CD8-positive, alpha-beta memory T cell (primary cell): Measurements from ENCODE around the gene SCO2. TPM values are rescaled to one million over a fixed set of nuclear protein-coding genes. Genes with fewer than 3 reads are reported as not detected.

Experiments used
- CTCF ChIA-PET: fragments of 350-600 bp; sonication (Branson Sonifier 250); formaldehyde crosslinking; loops from one replicate; lab custom pipeline; 2021; ENCODE audit warnings: antibody characterized with exemption; lab: Charles Lee
- POLR2A ChIA-PET: fragments of 350-600 bp; sonication (Branson Sonifier 250); formaldehyde crosslinking; loops from one replicate; lab custom pipeline; 2021; ENCODE audit warnings: antibody characterized with exemption; lab: Charles Lee
- DNase-seq, 5 donors: peaks; one replicate each; pipeline versions ENCODE4 v3.0.0 to v3.0.0-alpha.2; 2020 to 2022; ENCODE audit warnings: mixed read lengths in 1 of 5
- H3K27ac ChIP-seq: one replicate; pipeline ENCODE4 v1.7.0; 2013; ENCODE audit warnings: low read depth, mild to moderate bottlenecking, low read length, moderate library complexity
- H3K27me3 ChIP-seq: 2 replicates; pipeline ENCODE4 v1.7.0; 2013; ENCODE audit warnings: low read length, mild to moderate bottlenecking; ENCODE audit not compliant: insufficient read depth, poor library complexity, severe bottlenecking
- H3K36me3 ChIP-seq: 2 replicates; pipeline ENCODE4 v1.7.0; 2013; ENCODE audit warnings: mild to moderate bottlenecking, low read length, moderate library complexity; ENCODE audit not compliant: insufficient read depth
- H3K4me1 ChIP-seq: 2 replicates; pipeline ENCODE4 v1.7.0; 2013; ENCODE audit warnings: mild to moderate bottlenecking, low read length, moderate library complexity; ENCODE audit not compliant: insufficient read depth
- H3K4me3 ChIP-seq: 2 replicates; pipeline ENCODE4 v1.7.0; 2013; ENCODE audit warnings: mild to moderate bottlenecking, low read length
- H3K9me3 ChIP-seq: 2 replicates; pipeline ENCODE4 v1.7.0; 2013; ENCODE audit warnings: mild to moderate bottlenecking, low read length
- H3K27ac Mint-ChIP-seq, 8 donors: one replicate each; pipeline ENCODE4 v1.8.0; 2020 to 2021; ENCODE audit warnings: mixed read lengths in 8 of 8, mild to moderate bottlenecking in 6 of 8, inconsistent platforms in 3 of 8, moderate library complexity in 3 of 8
- H3K27me3 Mint-ChIP-seq, 2 donors: one replicate each; pipeline ENCODE4 v1.8.0; 2020 to 2021; ENCODE audit warnings: mixed read lengths in 2 of 2, mild to moderate bottlenecking in 1 of 2, moderate library complexity in 1 of 2
- H3K36me3 Mint-ChIP-seq, 3 donors: one replicate each; pipeline ENCODE4 v1.8.0; 2020 to 2021; ENCODE audit warnings: mixed read lengths in 3 of 3, inconsistent platforms in 1 of 3, mild to moderate bottlenecking in 1 of 3
- H3K4me1 Mint-ChIP-seq, 3 donors: one replicate each; pipeline ENCODE4 v1.8.0; 2020 to 2021; ENCODE audit warnings: mixed read lengths in 3 of 3, inconsistent platforms in 1 of 3, mild to moderate bottlenecking in 1 of 3
- H3K4me3 Mint-ChIP-seq, 7 donors: one replicate each; pipeline ENCODE4 v1.8.0; 2020 to 2021; ENCODE audit warnings: mixed read lengths in 7 of 7, mild to moderate bottlenecking in 6 of 7, moderate library complexity in 4 of 7, inconsistent platforms in 2 of 7
- H3K9me3 Mint-ChIP-seq, 5 donors: one replicate each; pipeline ENCODE4 v1.8.0; 2020 to 2022; ENCODE audit warnings: mixed read lengths in 5 of 5, mild to moderate bottlenecking in 3 of 5, moderate library complexity in 2 of 5, inconsistent platforms in 1 of 5
- polyA plus RNA-seq: library from polyadenylated mRNA; unstranded; fragments of 300-500 nt; fragmentation: Illumina TruSeq; gene quantifications from one replicate; pipeline ENCODE4 v1.2.3, GENCODE V29; 2021
- total RNA-seq, 2 experiments: library from RNA; stranded (reverse); gene quantifications; one replicate each; pipeline ENCODE4 v1.2.3, GENCODE V29; 2021

Gene SCO2
- total RNA-seq (1 to 10 TPM; 2.4 to 3.5 TPM), polyA plus RNA-seq (6.5 TPM)

GRCh38 chr22:50525104-50525857 lies at the start of gene SCO2:
Gene SCO2 (minus strand): TSS chr22:50525598. CDS start chr22:50524411, 1,187 bp downstream.
- no peaks in the 10 kb centered on the region for H3K36me3 ChIP-seq
- no peaks in the 10 kb centered on the region for H3K9me3 ChIP-seq
- ChIA-PET CTCF (interaction anchor here (0.8 to 6.7 kb wide), 55 partner anchors 8 to 334 kb away, joined by 3 to 91 read pairs (median 5); partner anchors contain the start of genes ADM2, ARSA, CHKB and DENND6B), POLR2A (interaction anchor here (0.9 to 4.9 kb wide), 24 partner anchors 8 to 335 kb away, joined by 3 to 93 read pairs (median 6); partner anchors contain the start of genes ADM2, ARSA, CHKB and CPT1B)
- Mint-ChIP-seq H3K4me3 (peak within 1 kb of the TSS; percentile 85 to 93 (median 89)), H3K27ac (peak within 1 kb of the TSS; percentile 85 to 99 (median 88)), H3K9me3 (no peaks in the 10 kb centered on the region), H3K36me3 (peaks cover 0 to 26% (median 3%) of the 10 kb centered on the region in 3 donors), H3K27me3 (no peaks in the 10 kb centered on the region), H3K4me1 (peaks cover 21 to 38% (median 27%) of the 10 kb centered on the region in 3 donors)
- peak within 1 kb of the TSS; percentile 64 for H3K4me3 ChIP-seq
- H3K27me3 ChIP-seq, result no peaks in the 10 kb centered on the region
- H3K4me1 ChIP-seq, result peaks cover 23% of the 10 kb centered on the region
- peak; percentile 96 to 99 (median 97) for DNase-seq
- H3K27ac ChIP-seq, result peak within 1 kb of the TSS; percentile 80

- CTCF ChIA-PET, result no interaction called here
- no peaks in the 10 kb centered on the region for H3K4me1 ChIP-seq
- POLR2A ChIA-PET, result no interaction called here
- H3K9me3 Mint-ChIP-seq, result no peaks in the 10 kb centered on the region
- no peak overlapping the region for H3K4me3 ChIP-seq
- no peaks in the 10 kb centered on the region for H3K9me3 ChIP-seq
- H3K27me3 Mint-ChIP-seq, result no peaks in the 10 kb centered on the region
- DNase-seq, result no peak
- peaks cover 0 to 51% (median 3%) of the 10 kb centered on the region in 3 donors for H3K36me3 Mint-ChIP-seq
- peaks cover 6% of the 10 kb centered on the region for H3K36me3 ChIP-seq
- no peaks in the 10 kb centered on the region for H3K27me3 ChIP-seq
- H3K4me1 Mint-ChIP-seq, result peaks cover 5 to 13% (median 5%) of the 10 kb centered on the region in 3 donors
- no peak overlapping the region for H3K27ac ChIP-seq
- no peak overlapping the region for H3K27ac Mint-ChIP-seq
- peak overlapping the region in 1 of 7 donors; percentile 42 for H3K4me3 Mint-ChIP-seq
These were observed 49.0 kb upstream of the SCO2 start for GRCh38 chr22:50574383-50574755.

- no peak for DNase-seq
- Mint-ChIP-seq H3K36me3 (peaks cover 0 to 57% (median 3%) of the 10 kb centered on the region in 3 donors), H3K27me3 (no peaks in the 10 kb centered on the region), H3K4me3 (peak overlapping the region in 1 of 7 donors; percentile 42), H3K4me1 (peaks cover 5 to 13% (median 5%) of the 10 kb centered on the region in 3 donors), H3K27ac (no peak overlapping the region), H3K9me3 (no peaks in the 10 kb centered on the region)
- H3K4me1 ChIP-seq, result no peaks in the 10 kb centered on the region
- no peak overlapping the region for H3K27ac ChIP-seq
- H3K36me3 ChIP-seq, result peaks cover 8% of the 10 kb centered on the region
- no peaks in the 10 kb centered on the region for H3K27me3 ChIP-seq
- CTCF ChIA-PET, result no interaction called here
- H3K4me3 ChIP-seq, result no peak overlapping the region
- POLR2A ChIA-PET, result no interaction called here
- H3K9me3 ChIP-seq, result no peaks in the 10 kb centered on the region
These were observed 48.3 kb upstream of the SCO2 start for GRCh38 chr22:50573491-50574382.

GRCh38 chr22:50572965-50573364 lies 47.6 kb upstream of the SCO2 start:
- H3K4me1 ChIP-seq, result no peaks in the 10 kb centered on the region
- POLR2A ChIA-PET, result interaction anchor here (0.9 kb wide), 1 partner anchor 17 kb away, joined by 3 read pairs; no protein-coding TSS in a partner anchor

GRCh38 chr22:50571264-50572175 lies 46.1 kb upstream of the SCO2 start:
- POLR2A ChIA-PET, result no interaction called here
- H3K27me3 Mint-ChIP-seq, result peaks cover 0 to 1% of the 10 kb centered on the region in 2 donors

More at GRCh38 chr22:50572965-50573364, 47.6 kb upstream of the SCO2 start:
- no peaks in the 10 kb centered on the region for H3K27me3 ChIP-seq
- Mint-ChIP-seq H3K4me3 (no peak overlapping the region), H3K4me1 (peaks cover 5 to 13% (median 5%) of the 10 kb centered on the region in 3 donors), H3K27ac (no peak overlapping the region), H3K36me3 (peaks cover 0 to 59% (median 3%) of the 10 kb centered on the region in 3 donors), H3K9me3 (no peaks in the 10 kb centered on the region), H3K27me3 (no peaks in the 10 kb centered on the region)
- H3K36me3 ChIP-seq, result peaks cover 8% of the 10 kb centered on the region
- no peak for DNase-seq
- H3K27ac ChIP-seq, result no peak overlapping the region
- H3K9me3 ChIP-seq, result no peaks in the 10 kb centered on the region
- CTCF ChIA-PET, result interaction anchor here (2.0 kb wide), 1 partner anchor 10 kb away, joined by 12 read pairs; the partner anchor contains the start of gene SYCE3
- no peak overlapping the region for H3K4me3 ChIP-seq

GRCh38 chr22:50570861-50571260 lies 45.5 kb upstream of the SCO2 start:
- peaks cover 8% of the 10 kb centered on the region for H3K36me3 ChIP-seq
- ChIA-PET CTCF (interaction anchor here (2.0 kb wide), 1 partner anchor 8 kb away, joined by 12 read pairs; the partner anchor contains the start of gene SYCE3), POLR2A (no interaction called here)
- no peaks in the 10 kb centered on the region for H3K9me3 ChIP-seq
- H3K27ac ChIP-seq, result no peak overlapping the region
- no peak overlapping the region for H3K4me3 ChIP-seq
- H3K27ac Mint-ChIP-seq, result no peak overlapping the region
- no peaks in the 10 kb centered on the region for H3K4me1 ChIP-seq
- H3K36me3 Mint-ChIP-seq, result peaks cover 0 to 56% (median 3%) of the 10 kb centered on the region in 3 donors
- H3K9me3 Mint-ChIP-seq, result no peaks in the 10 kb centered on the region
- no peak overlapping the region for H3K4me3 Mint-ChIP-seq
- no peaks in the 10 kb centered on the region for H3K4me1 Mint-ChIP-seq
- peaks cover 0 to 4% of the 10 kb centered on the region in 2 donors for H3K27me3 Mint-ChIP-seq
- H3K27me3 ChIP-seq, result no peaks in the 10 kb centered on the region
- no peak for DNase-seq

More at GRCh38 chr22:50571264-50572175, 46.1 kb upstream of the SCO2 start:
- Histone ChIP-seq H3K4me1 (no peaks in the 10 kb centered on the region), H3K27me3 (no peaks in the 10 kb centered on the region), H3K9me3 (no peaks in the 10 kb centered on the region), H3K4me3 (no peak overlapping the region), H3K36me3 (peaks cover 8% of the 10 kb centered on the region), H3K27ac (no peak overlapping the region)
- Mint-ChIP-seq H3K9me3 (no peaks in the 10 kb centered on the region), H3K36me3 (peaks cover 0 to 58% (median 3%) of the 10 kb centered on the region in 3 donors), H3K4me1 (peaks cover 0 to 3% (median 0%) of the 10 kb centered on the region in 3 donors), H3K4me3 (no peak overlapping the region), H3K27ac (peak overlapping the region in 1 of 8 donors; percentile 65)
- DNase-seq, result no peak
- CTCF ChIA-PET, result interaction anchor here (0.9 to 2.0 kb wide), 2 partner anchors 8 to 50 kb away, joined by 3 to 12 read pairs; partner anchors contain the start of gene SYCE3
